A673 (cell line): ENCODE results near the gene PIGU.

Experiments used
- EZH2 ChIP-seq: fragments of 200-600 bp; sonication (generic); IDR thresholded peaks from 2 replicates; pipeline ENCODE4 v1.6.1; 2017; ENCODE audit warnings: borderline replicate concordance, low read depth, mild to moderate bottlenecking, mixed read lengths, antibody characterized with exemption, low read length; ENCODE audit not compliant: poor library complexity, severe bottlenecking
- TF ChIP-seq, protein P1 (sequence below): fragments of 300-800, 200-600 bp; sonication (generic); conservative IDR thresholded peaks from 2 replicates; pipeline ENCODE4 v1.5.1; 2017; ENCODE audit warnings: low read depth, mild to moderate bottlenecking, antibody characterized with exemption, low read length, moderate library complexity, mixed read lengths

DNA sequence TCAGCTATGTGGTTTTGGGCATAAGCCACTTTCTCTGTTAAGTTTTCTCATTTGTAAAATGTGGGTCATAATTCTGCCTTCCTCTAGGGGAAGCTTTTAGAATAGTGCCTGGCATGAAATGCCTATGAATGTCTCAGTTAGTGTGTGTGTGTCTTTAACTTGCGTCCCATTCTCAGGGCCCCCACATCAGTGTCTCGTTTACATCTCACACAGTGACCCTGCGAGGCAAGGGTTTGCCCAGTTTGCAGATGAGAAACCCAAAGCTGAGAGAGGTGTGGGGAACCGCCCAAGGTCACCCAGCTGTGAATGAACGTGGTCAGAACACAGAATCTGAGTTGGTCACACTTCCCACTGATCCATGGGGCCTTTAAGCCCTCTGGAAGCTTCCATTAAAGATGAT lies 146.6 kb downstream of the PIGU start:
- no peak for TF ChIP-seq EZH2
- TF ChIP-seq, protein P1, sequence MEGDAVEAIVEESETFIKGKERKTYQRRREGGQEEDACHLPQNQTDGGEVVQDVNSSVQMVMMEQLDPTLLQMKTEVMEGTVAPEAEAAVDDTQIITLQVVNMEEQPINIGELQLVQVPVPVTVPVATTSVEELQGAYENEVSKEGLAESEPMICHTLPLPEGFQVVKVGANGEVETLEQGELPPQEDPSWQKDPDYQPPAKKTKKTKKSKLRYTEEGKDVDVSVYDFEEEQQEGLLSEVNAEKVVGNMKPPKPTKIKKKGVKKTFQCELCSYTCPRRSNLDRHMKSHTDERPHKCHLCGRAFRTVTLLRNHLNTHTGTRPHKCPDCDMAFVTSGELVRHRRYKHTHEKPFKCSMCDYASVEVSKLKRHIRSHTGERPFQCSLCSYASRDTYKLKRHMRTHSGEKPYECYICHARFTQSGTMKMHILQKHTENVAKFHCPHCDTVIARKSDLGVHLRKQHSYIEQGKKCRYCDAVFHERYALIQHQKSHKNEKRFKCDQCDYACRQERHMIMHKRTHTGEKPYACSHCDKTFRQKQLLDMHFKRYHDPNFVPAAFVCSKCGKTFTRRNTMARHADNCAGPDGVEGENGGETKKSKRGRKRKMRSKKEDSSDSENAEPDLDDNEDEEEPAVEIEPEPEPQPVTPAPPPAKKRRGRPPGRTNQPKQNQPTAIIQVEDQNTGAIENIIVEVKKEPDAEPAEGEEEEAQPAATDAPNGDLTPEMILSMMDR: no peak
